Raji (cell line): Measurements from ENCODE around the gene HIP1R.

Source experiments
- POLR2A ChIP-seq: IDR thresholded peaks from 2 replicates; pipeline ENCODE4 v1.6.1; 2011; ENCODE audit warnings: low read depth, low read length, control low read depth; ENCODE audit not compliant: insufficient read depth

HIP1R gene

DNA sequence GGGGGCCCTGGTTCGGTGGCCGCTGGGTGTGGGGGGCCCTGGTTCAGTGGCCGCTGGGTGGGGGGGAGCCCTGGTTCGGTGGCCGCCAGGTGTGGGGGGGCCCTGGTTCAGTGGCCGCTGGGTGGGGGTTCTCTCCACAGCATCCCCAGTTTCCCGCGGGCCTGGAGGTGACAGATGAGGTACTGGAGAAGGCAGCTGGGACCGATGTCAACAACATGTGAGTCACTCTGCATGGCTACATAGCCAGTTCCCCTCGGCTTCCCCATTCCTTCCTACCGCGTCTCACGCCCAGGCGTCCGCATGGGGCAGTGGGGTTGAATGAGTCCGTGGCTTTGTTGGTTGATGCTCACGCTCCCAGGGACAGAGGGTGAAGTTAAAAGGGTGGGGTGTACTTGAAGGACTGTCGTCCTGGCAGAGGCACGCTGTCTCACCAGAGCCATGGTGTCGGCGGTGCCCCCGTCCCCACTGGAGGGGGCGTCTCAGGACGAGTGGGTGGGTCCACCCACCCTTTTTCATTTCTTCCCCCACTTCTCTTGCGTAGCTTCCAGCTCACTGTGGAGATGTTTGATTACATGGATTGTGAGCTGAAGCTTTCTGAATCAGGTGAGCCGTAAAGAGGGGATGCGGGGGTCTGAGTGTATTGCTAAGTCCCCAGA is 15.6 kb downstream of the HIP1R start:
- TF ChIP-seq POLR2A = no peak

DNA sequence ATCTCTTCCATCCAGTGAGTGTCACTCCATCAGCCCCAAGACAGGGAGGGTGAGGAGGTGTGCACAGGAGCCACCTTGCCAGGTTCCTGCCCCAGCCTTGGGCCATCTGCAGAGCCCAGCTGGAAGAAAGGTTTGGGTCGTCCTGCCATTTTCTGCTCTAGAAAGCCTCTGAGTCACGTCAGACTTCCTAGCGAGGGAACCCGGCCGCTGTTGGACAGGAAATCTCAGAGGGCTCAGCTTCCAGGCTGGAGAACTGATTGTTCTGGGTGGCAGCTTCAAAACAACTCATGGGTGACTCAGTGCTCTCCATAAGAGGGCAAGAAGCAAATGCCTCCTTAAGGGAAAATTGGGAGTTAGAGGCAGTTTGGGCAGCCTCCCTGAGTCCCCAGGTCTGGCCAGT is 16.6 kb downstream of the HIP1R start:
- TF ChIP-seq POLR2A = no peak

DNA sequence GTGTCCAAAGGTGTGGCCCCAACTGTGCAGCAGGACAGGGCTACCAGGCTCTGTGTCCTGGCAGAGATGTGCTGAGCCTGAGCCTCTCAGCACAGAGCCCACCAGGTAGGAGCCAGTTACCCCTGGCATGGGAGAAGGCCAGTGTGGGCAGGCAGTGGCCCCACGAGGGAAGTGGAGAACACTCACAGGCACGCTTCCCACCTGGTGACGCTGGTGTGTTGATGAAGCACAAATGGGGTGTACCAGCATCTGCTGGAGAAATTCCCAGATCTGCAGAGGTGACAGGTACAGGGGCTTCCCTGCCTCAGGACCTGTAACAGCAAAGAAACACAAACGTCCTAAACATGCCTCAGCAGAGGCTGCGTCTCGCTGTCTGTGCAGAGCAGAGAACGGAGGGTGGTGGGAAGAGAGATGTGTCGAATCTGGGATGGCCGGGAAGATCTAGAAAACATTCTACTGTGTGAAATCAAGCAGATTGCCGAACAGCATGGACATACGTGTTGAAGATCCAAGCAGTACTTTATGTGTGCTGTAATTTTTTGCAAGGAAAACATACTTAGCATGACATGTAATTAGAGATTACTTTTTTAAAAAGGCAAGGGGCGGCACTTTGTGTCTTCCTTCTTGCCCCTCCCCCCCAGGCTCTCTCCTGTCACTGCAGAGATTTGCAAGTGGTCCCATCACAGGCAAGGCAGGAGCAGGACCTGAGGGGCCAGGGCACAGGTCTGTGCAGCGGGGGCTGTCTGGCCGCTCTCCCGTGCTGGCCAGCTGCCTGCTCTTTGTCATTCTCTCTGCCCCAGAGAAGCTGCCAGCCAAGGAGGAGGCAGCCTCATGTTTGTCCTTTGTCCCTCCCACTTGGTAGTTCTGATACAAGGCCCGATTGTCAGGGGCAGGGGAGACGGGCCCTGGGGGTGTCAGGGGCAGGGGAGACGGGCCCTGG is 17.3 kb downstream of the HIP1R start:
- TF ChIP-seq POLR2A = no peak

GRCh38 chr12:122853582-122854245 is 18.5 kb downstream of the HIP1R start:
- TF ChIP-seq POLR2A = no peak

DNA sequence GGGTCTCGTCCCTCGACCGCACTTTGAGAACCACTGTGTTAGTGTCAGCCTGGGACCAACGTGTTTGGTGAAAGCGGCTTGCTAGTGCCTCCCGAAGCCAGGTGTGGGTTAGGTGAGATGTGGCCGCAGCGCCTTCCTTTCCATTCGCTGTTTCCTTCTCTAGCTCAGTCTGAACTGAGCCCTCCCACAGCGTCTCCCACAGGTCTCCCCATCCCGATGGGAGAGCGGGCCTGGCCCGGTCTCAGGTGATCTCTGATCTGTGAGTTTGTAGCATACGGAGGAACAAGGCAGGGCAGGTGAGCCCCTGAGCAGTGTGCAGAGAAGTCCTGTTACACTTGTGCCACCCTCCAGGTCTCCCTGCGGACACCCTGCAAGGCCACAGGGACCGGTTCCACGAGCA is 19.3 kb downstream of the HIP1R start:
- no peak for TF ChIP-seq POLR2A

DNA sequence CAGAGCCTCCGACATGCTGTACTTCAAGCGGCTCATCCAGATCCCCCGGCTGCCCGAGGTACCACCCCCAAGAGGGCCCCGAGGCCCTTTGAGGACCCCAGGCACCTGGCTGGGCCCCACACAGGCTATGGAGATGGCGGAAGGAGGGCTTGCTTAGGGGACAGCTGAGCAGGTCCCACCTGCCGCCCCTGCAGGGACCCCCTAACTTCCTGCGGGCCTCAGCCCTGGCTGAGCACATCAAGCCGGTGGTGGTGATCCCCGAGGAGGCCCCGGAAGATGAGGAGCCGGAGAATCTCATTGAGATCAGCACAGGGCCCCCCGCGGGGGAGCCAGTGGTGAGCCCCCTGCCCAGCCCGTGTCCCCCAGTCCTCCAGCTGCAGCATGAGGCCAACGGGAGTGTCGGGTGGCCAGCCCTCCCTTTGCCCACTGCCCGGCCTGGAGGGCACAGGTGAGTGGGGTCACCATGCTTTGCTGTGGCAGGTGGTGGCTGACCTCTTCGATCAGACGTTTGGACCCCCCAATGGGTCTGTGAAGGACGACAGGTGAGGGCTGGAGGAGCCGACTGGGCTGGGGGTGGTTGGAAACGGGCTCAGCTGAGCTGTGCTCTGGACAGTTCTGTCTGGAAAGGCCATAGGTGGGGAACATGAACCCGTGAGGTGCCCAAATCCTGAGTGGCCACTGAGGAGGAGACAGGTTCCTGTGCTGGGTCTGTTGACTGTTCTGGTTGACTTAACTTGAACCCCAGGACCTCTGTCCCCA is 20.0 kb downstream of the HIP1R start:
- TF ChIP-seq POLR2A = no peak

- TF ChIP-seq POLR2A = no peak
Observed at GRCh38 chr12:122855928-122856831, 20.9 kb downstream of the HIP1R start.

DNA sequence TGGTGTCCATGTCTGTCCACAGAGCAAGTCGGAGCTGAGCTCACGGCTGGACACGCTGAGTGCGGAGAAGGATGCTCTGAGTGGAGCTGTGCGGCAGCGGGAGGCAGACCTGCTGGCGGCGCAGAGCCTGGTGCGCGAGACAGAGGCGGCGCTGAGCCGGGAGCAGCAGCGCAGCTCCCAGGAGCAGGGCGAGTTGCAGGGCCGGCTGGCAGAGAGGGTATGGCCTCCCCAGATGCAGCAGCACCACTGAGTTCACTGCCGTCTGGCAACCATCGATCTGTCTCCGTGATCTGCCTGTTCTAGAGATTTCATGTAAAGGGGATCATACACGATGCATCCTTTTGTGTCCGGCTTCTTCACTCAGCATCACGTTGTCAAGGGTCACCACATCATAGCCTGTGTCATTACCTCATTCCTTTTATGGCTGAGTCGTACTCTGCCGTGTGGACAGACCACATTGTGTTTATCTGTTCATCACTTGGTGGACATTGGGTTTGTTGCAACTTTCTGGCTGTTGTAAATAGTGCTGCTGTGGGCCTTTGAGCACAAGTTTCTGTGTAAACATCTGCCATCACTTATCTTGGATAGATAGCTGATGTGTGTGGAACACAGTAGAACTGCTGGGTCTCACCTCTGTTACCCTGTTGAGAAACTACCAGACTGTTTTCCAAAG is 21.9 kb downstream of the HIP1R start:
- TF ChIP-seq POLR2A = no peak

DNA sequence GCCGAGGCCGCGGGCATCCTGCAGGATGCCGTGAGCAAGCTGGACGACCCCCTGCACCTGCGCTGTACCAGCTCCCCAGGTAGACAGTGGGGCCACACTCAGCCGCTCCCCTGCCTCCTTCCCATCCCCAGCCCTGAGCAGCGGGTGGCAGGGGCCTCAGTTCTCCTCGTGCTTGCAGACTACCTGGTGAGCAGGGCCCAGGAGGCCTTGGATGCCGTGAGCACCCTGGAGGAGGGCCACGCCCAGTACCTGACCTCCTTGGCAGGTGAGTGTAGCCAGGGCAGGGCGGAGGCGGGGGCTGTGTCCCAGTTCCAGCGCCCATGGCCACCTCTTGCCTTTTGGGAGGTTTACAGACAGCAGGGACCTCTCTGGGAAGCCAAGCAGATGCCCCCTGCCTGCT is 22.9 kb downstream of the HIP1R start:
- TF ChIP-seq POLR2A = no peak

GRCh38 chr12:122858591-122859302 is 23.5 kb downstream of the HIP1R start:
- no peak for TF ChIP-seq POLR2A

DNA sequence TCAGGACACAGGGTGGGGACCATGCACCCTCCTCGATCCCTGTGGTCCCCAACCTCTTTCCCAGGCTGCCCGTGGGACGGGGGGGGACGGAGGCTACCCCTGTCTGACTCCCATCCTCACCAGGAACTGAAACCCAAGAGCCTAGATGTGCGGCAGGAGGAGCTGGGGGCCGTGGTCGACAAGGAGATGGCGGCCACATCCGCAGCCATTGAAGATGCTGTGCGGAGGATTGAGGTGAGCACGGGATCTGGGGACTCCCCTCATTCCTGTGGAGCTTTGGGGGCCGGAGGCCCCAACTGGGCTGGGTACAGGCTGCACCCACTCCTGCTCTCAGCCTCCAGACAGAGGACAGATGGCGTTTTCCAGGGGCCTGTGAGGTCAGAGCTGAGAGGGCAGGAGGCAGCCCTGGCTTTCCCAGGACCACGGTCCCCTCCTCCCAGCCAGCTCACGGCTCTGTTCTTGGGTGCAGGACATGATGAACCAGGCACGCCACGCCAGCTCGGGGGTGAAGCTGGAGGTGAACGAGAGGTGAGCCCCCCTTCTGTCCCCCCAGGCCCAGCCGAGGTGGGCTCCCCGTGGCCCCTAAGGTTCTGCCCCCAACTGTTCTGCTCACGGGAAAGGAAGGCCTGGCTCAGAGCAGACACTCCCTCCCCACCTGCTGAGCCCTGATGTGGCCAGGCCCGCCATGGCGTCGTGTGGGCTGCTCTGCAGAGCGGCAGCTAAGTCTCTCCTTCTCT is 24.2 kb downstream of the HIP1R start:
- TF ChIP-seq POLR2A = no peak
